SIG-M5 treated with dmso at 0.1 percent for 504 hours (cell line): Measurements from ENCODE around the gene LINGO4.
"Not testable (repeated sequence)": the region's sequence is repeated elsewhere in the genome, so short reads cannot be mapped to it uniquely, and the experiment has no call there.

ENCODE experiments used
- DNase-seq: peaks from one replicate; lab custom pipeline; 2025; ENCODE audit not compliant: unreplicated experiment; lab: John Stamatoyannopoulos, UW

Gene LINGO4

DNA sequence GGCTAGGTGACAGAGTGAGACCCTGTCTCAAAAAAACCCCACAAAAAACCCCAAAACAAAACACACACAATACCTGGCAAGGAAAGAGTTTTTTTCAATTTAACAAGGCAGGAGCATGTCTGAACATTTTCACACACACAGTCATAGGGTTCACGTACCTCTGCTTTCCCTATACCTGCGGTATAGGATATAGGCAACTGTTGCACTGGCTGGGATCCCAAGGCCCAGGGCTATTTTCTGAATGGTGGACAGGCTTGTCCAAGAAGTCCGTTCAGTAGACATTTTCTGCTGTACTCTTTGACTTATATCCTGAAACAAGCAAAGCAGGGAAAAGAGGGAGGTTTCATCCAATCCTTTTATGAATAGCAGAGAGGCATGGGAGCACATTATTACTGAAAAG is 22.5 kb downstream of the LINGO4 start:
- DNase-seq, result no peak

DNA sequence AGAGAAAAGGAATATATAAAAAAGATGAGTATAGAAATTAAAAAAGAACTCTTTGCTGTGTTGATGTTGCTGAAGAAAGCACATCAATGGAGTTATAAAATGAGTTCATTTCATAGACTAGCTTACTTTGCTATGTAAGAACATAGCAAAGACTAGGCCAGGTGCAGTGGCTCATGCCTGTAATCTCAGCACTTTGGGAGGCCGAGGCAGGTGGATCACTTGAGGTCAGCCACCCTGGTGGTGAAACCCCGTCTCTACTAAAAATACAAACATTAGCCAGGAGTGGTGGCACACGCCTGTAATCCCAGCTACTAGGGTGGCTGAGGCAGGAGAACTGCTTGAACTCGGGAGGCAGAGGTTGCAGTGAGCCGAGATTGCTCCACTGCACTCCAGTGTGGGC is 23.2 kb downstream of the LINGO4 start:
- not testable (repeated sequence) for DNase-seq

DNA sequence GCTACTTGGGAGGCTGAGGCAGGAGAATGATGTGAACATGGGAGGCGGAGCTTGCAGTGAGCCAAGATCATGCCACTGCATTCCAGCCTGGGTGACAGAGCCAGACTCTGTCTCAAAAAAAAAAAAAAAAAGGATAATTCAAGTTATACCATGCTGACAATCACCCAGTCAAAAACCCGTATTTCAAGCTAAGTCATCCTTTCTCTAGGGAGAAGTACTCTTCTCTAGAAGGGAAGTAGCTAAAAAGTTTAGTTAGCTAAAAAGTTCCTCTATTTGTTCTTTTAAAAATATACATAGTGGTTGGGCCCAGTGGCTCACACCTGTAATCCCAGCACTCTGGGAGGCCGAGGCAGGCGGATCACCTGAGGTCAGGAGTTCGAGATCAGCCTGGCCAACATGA is 24.5 kb downstream of the LINGO4 start:
- not testable (repeated sequence) for DNase-seq

DNA sequence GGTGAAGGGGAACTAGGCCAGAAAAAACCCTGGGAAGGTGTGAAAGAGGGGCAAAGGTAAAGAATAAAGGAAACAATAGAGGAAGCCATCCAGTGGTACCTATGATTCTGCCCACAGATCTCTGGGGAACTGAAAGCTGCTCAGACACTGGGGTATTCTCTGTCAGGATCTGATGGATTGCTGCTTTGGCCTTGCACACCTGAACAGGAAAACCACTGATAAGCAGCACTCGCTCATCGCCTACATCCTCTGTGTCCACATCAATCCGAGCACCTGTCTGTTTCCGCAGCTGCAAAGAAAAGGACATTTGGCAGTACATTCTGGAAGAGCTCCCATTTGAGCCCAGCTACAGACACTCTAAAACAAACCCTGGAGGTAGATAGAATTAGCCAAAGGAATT is 25.4 kb downstream of the LINGO4 start:
- DNase-seq, result no peak

DNA sequence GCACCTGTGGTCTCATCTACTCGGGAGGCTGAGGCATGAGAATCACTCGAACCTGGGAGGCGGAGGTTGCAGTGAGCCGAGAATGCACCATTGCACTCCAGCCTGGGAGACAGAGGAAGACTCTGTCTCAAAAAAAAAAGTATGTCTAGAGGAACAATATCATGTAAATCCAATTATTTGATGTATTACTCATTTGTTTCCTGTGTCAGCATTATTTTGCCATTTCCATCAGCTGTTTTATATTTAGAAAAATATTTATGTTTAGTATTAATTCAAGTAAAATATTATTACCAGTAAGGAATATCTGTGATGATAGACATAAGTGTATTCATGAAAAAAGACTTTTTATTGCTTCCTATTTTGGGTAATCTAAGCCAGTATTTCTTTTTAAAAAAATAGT is 27.9 kb downstream of the LINGO4 start:
- DNase-seq, result no peak

DNA sequence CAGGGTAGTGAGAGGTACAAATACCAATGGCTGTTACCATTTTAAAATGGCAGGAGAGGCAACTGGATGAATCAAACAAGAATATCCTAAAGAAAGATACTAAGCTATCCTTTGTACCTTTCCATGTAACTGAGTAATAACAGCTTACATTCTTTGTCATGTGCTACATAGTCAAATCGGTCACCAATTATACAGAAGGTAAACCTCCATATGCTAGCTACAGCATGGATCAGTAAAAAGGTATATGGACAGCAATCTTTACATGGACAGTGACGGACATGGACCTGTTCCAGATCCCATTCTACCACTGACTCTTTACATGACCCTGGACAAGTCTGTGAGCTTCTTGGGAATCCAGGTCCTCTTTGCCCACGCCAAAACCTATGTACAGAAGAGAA is 28.6 kb downstream of the LINGO4 start:
- no peak for DNase-seq

DNA sequence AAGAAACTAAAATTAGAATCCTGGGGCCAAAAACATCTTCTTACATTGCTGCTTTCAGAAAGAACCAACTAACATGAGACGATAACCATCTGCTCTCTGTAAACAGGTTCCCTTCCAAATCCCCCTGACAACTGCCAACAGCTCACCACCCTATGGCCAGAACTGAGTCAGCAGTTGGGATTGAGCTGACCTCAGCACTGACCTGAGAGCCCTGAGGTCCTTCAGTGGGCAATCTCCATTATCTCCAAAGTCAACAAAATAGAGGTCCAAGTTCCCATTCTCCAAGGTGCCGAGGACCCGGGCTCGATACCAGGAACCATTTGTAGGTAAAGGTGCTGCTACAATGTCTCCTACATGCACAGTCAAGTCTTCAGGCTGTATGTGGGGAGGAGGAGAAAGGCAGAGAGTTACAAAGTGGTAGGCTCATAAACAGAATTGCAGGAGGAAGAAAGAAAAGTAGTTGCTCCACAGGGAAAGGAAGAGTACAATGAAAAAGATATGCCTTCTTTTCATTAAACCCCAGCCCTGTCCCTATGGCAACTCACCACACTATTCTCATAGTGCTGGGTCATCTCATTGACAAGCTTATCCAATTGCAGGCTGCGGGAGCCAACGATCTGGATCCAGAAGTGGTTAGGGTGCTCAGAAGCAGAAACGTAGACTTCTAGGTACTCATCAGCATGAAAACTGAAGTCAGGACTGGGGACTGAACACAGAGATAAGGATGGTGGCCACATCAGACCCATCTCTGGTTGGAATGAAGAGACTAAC is 29.1 kb downstream of the LINGO4 start:
- DNase-seq, result no peak

DNA sequence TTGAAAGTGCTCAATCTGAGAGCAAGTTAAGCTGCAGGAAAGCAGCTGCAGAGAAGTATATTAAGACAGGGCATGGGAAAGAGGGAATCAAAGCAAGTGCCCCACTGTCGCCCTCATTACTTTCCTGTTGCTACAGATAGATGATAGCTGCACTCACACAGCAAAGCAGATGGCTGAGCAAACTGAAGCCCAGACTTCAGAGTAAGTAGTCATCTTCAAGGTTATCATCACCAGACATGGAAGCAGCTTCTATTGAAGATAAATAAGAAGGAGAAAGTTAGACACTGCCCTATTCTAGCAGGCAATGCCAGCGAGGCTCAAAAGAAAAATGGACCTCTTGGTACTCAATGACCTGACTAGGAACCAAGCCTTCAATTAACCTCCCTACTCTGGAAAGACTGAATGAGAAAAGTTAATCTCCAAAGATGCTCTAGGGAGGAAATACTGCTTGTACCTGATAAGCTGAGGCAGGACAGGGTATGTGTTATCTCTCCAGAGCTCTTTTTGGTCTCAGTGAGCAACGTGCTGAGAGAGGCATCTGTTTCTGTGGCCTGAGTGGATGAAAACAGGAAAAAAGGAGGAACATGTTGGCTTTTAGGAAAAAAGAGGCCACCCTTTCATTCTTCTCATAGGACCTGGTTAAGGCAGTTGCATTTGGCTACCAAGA is 30.8 kb downstream of the LINGO4 start:
- no peak for DNase-seq

DNA sequence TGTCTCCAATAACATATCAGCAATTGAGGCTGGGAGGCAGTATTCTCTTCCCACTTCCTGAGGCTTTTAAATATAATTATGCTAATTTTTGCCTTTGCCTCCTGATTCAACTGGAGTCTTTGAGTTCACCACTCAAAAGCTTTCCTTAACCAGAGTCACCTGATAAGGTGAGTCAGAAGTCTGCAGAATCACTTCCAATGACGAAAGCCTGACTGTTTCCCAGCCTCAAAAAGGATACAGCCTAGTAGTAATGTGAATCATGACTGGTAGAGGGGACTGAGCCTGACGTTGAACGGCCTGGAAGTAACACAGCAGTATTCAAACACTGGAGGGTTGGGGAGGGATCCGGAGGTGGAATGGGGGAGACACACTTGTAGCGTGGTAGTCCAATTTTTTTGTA is 31.5 kb downstream of the LINGO4 start:
- no peak for DNase-seq

DNA sequence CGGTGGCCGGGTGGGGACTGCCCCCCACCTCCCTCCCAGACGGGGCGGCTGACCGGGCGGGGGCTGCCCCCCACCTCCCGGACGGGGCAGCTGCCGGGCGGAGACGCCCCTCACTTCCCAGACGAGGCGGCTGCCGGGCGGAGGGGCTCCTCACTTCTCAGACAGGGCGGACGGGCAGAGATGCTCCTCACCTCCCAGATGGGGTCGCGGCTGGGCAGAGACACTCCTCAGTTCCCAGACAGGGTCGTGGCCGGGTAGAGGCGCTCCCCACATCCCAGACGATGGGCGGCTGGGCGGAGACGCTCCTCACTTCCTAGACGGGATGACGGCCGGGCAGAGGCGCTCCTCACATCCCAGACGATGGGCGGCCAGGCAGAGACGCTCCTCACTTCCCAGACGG is 35.9 kb downstream of the LINGO4 start:
- DNase-seq, result not testable (repeated sequence)

DNA sequence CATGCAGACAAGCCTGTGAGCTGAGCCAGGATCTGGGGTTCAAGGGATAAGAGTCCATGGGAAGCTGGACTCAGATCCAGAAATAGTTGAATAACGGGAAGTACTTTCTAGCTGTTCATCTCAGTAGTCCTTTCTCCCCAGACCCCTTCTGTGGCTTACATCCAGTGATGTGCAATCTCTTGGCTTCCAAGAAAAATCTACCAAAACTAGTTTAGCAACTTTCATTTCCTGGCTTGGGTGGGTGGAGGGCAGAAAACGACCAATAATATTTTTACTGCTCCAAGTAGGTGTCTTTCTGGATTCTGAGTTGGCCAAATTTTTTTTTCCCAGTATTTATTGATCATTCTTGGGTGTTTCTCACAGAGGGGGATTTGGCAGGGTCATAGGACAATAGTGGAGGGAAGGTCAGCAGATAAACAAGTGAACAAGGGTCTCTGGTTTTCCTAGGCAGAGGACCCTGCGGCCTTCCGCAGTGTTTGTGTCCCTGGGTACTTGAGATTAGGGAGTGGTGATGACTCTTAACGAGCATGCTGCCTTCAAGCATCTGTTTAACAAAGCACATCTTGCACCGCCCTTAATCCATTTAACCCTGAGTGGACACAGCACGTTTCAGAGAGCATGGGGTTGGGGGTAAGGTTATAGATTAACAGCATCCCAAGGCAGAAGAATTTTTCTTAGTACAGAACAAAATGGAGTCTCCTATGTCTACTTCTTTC is 36.7 kb downstream of the LINGO4 start:
- peak; percentile 29 for DNase-seq

DNA sequence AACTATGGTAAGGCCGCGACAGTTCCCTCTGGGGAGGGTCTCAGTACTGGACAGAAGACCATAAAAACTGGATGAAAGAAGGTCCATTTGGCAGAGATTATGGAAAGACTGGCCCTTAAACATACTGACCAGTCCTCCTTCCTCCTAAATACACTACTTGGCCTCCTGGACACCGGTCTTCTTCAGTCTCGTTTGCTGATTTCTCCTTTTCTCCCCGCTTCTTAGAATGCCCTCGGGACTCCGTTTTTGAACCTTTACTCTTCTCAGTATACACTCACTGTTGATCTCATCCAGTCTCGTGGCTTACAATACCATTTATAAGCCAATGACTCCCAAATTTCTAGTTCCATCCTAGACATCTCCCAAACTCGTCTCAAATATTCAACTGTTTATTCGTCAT is 41.2 kb downstream of the LINGO4 start:
- DNase-seq, result no peak

DNA sequence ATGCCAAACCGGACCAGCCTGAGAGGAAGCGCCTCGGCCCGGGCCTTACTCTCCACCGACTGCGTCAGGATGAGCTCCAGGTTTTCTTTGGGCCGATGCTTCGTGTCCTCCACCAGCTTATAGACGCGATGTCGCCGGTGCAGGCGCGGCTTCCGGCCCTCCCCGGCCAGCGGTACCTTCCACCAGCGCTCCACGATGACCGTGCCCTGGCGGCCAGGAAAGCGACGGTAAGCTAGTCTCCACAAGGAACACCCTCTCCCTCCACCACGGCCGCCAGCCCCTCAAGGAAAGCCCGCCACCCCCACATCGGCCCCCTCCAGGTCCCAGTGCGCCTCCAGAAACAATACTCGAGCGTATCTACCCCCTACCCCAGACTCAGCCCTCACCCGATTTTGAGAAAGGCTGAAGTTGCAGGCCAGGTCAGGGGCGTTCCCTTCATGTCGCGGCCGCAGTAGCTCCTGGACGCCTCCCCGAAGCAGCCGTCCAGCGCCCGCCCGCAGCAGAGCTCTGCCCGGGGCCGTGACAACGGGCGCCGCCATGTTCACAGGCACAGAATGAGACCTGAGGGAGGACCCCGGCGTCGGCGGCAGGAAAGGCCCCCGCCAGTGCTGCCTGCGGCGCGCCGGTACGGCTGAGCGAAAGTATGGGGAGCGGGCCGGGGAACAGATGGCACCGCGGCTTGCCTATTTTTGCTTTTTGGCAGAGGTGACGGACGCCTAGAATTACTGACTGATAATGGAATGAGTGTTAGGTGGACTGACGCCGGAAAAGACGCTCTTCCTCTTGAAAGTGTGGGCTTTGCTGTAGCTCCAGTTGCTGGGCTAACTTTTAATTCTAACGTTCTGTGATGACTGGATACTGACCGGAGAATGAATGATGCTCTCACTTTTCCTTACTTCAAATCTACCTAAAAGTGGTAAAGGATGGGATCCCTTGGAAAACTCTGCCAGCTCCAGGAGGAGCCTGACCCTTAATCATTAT is 42.0 kb downstream of the LINGO4 start, which contains the start of gene MRPL9:
TSS of gene MRPL9 (minus strand) at position 556 of the 981 bp plus-strand sequence. CDS start at position 539, 17 bp downstream.
- peak; percentile 84 for DNase-seq

DNA sequence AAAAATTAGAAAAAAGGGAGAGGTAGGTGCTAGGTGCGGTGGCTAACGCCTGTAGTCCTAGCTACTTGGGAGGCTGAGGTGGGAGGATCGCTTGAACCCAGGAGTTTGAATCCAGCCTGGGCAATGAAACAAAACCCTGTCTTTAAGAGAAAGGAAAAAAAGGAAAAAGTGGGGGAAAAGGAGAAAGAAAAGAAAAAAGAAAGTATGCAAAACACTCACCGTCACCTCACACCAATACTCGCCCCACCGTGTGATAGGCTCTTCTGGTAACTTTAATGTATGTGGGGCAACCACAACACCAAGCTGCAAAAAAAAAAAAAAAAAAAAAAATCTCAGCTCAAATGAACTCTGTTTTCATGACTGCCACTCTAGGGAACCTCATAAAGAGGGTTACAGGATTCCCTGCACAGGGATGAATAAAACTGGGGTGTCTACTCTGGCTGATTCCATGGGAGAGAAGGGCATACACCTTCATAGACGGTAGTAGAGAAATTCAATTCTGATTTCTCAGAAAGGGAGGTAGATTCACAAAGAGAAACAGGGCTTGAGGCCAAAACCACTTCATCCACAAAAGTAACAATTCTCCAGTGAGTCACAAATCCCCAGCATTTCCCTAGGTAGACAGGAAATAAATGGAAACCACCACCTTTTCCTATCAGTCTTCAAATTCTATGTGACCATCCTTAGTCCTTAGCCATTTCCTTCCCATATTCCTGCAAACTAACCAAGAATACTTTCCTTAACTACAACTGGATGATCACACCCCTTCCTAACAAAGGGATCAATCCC is 44.4 kb downstream of the LINGO4 start:
- no peak for DNase-seq

DNA sequence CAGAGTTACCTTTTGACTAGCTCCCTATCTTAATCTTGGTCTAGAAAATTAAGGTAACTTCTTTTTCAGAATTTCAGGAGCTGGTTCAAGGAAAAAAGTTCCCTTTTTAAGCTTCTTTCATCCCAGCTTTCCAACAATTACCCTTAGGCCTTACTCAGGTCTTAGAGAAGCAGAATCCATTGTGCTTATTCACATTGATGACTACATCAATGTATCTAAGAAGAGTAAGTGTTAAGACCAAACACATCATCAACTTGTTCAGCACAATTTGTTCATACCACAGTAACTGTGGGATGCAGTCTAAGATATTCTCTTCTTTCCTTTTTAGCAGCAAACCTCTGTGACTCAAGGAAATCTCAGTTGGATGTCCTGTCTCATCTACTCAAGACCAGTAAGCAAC is 46.0 kb downstream of the LINGO4 start:
- DNase-seq, result no peak

DNA sequence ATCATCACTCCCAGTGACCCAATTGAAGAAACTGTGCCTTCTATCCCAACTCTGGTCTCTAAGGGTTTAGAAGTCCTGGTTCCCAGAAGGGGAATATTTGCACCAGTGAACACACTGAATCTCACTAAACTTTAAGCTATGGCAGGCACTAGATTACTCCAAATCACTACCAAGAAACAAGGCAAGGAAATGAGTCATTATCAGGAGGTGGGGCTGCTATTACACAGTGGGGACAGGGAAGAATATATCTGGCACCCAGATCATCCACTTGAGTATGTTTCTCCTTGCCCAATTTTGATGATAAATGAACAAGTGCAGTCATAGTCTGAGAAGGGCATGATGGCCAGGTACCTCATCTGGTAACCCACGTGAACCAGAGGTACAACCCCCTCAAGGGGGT is 48.9 kb downstream of the LINGO4 start:
- DNase-seq, result no peak
